ENCODE measurements around the gene ANAPC10. TPM values are rescaled to one million over a fixed set of nuclear protein-coding genes. Genes with fewer than 3 reads are reported as not detected.
"Not testable (repeated sequence)": the region's sequence is repeated elsewhere in the genome, so short reads cannot be mapped to it uniquely, and the experiment has no call there.

Gene ANAPC10
- total RNA-seq, 1 experiment from 2014 or later: 26.2 TPM

DNA sequence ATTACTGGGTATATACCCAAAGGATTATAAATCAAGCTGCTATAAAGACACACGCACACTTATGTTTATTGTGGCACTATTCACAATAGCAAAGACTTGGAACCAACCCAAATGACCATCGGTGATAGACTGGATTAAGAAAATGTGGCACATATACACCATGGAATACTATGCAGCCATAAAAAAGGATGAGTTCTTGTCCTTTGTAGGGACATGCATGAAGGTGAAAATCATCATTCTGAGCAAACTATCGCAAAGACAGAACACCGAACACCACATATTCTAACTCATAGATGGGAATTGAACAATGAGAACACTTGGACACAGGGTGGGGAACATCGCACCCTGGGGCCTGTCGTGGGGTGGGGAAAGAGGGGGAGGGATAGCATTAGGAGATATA, 87.7 kb downstream of the ANAPC10 start:
- DNase-seq (ENCODE audit: low read depth): not testable (repeated sequence)

DNA sequence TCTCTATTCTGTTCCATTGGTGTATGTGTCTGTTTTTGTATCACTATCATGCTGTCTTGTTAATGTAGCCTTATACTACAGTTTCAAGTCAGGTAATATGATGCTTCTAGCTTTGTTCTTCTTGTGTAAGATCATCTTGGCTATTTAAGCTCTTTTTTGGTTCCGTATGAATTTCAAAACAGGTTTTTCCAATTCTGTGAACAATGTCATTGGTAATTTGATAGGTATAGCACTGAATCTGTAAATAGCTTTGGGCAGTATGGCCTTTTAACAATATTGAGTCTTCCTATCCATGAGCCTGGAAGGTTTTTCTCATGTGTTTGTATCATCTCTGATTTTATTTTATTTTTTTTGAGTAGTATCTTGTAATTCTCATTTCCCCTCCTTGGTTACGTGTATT, 94.3 kb downstream of the ANAPC10 start:
- no peak for DNase-seq (ENCODE audit: low read depth)

DNA sequence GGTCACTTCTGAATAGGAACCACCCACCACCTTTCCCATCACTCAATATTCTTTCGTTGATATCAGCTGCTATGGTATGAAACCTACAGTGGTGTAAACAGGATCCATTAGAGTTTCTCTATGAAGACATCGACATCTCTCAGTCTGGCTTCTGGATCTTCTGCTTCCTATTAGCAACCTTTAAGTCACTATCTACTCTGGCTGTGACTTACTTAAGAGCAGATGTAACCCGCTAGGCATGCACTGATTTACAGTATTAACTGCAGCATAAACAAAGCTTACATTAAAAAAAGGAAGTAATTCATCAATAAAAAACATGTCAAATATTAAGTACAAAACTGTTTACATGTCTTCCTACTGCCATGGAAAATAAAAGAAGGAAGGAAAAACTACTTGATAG, 96.4 kb downstream of the ANAPC10 start:
- no peak for DNase-seq (ENCODE audit: low read depth)

DNA sequence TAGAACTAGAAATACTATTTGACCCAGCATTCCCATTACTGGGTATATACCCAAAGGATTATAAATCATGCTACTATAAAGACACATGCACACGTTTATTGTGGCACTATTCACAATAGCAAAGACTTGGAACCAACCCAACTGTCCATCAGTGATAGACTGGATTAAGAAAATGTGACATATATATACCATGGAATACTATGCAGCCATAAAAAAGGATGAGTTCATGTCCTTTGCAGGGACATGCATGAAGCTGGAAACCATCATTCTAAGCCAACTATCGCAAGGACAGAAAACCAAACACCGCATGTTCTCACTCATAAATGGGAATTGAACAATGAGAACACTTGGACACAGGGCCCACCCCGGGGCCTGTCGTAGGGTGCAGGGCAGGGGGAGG, 97.3 kb downstream of the ANAPC10 start:
- DNase-seq (ENCODE audit: low read depth): not testable (repeated sequence)

DNA sequence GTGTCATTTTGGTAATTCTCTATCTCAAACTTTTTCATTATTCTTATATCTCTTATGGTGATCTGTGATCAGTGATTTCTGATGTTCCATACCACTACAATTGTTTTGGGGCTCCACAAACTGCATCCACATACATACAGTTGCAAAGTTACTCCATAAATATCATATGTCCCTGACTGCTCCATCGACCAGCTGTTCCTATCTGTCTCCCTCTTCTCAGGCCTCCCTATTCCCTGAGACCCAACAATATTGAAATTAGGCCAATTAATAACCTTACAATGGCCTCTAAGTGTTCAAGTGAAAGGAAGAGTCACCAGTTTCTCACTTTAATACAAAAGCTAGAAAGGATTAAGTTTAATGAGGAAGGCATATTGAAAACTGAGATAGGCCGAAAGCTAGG, 108.7 kb downstream of the ANAPC10 start:
- DNase-seq (ENCODE audit: low read depth): peak; percentile 53

DNA sequence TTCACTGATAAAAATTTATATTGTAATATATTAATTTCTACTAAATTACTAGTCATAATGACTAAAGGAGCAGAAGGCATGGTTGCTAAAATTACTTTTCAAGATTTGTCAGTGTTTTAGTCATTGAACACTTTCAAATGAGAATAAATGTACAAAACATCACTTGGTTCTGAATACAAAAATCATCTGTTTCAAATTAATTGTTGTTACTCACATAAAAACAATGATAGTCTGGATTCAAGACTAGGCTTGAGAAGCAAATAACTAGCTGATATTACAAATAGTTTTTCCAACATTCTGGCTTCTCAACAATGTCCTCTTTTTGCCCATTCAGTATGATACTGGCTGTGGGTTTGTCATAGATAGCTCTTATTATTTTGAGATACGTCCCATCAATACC, 112.5 kb downstream of the ANAPC10 start:
- DNase-seq (ENCODE audit: low read depth): no peak

DNA sequence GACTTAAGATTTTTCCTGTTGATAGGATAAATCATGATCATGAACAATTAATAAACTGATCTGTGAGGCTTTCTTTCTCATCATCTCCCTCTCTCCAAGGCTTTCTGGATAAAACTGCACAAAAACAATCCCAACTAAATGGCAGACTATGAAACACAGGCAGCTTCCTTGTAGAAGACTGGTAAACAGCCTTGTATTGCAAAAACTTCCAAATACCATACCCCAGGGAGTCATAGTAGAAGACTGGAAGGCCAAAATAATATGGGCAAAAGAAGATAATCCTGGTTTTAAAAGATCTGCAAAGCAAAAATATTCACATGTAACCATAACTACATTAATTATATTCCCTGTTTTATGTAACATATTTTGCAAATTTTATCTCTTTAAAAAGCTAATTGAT, 113.0 kb downstream of the ANAPC10 start:
- no peak for DNase-seq (ENCODE audit: low read depth)

DNA sequence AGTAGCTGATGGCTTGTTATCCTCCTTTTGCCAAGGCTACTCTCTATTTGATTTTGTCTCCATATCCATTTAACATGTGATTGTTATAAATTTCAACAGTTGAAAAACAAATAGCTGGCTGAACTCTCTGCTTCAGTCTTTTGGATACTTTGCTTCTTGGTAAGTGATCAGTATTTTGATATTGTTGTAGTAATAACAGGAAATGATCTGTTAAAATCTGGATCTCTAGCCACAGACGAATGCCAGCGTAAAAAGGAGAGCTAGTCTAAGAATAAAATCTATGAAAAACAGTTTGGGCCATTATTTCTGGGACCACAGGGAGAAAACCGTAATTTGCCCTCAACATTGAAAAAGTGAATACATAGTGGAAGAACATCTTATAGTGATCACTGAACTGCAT, 113.8 kb downstream of the ANAPC10 start:
- no peak for DNase-seq (ENCODE audit: low read depth)

DNA sequence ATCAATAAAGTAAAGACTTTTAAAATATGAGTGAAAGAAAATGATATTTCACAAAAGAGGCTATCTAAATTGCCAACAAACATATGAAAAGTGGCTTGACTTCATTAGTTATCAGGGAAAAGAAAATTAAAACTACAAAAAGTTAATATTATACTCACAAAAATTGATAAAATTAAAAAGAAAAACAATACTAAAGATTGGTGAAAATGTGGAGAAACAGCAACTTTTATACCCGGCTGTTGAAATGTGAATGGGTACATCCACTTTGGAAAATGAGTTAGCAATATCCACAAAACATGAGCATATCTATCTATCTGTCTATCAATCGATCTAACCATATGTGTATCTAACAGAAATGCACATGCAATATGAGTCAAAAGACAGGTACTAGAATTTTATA, 122.3 kb downstream of the ANAPC10 start:
- DNase-seq (ENCODE audit: low read depth): no peak

DNA sequence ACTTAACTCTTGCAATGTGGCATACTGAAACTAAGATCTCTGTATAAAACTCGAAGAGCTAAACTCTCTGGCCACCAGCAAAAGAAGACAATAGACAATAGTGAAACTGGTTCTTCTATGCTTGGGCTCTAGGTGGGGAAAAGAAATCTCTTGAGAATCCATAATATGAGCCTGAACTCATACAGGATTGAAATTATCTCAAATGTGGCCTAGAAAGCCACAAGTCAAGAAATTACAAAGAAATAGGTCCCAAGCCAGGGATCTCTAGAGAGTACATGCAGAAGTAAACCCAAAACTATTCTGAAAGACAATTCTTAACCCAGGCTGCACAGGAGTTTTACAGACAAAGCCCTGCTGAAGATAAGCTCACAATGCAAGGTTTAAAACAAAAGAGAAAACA, 127.4 kb downstream of the ANAPC10 start:
- no peak for DNase-seq (ENCODE audit: low read depth)

DNA sequence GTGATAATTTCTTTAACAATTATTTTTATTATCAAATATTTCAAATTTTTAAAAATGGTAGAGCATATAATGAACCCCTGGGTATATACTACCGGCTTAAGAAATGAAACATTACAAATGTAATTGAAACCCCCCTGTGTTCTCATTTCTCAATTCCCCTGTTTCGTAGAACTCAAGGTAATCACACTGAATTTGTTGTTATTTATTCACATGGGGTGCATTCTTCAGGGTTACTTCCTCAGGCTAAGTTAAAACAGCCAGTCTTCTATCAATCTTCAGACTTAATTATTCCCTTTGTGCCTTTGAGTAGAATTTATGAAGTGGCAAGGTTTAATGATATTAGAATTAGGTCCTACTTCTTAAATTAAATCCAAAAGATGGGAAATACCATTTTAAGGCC, 128.2 kb downstream of the ANAPC10 start:
- no peak for DNase-seq (ENCODE audit: low read depth)

DNA sequence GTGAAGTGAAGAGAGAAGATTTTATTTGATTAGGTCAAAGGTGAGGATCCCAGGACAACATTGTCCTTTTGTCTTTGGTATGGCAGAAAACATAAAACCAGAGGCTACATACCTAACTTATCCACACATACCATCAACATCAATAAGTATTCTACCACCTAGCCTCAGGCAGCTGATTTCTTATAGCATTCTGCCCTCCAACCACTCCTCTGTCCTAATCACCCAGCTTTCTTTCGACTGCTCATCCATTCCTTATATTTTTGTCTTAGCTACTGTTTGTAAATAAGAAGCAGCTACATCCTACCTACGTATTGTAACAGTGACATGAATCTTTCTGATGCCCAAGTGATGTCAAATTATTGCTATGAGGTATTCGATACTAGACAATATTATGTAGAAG, 129.4 kb downstream of the ANAPC10 start:
- no peak for DNase-seq (ENCODE audit: low read depth)

DNA sequence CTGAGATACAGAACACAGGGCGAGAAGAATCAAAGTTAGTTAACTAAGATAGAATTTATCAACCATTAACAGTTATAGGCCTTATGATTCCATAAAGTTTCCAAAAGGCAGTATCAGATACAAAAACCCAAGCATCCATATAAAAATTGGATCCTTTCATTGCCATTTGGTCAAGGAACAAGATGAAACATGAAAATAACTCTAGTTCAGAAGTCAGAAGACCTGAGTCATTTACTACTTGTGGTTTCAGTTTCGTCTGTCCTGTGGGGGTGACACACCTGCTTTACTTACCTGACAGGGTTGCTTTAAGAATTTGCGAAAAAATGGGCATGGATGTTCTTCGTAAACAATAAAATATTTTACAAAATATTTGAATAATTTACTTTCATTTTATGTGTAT, 130.8 kb downstream of the ANAPC10 start:
- DNase-seq (ENCODE audit: low read depth): no peak

DNA sequence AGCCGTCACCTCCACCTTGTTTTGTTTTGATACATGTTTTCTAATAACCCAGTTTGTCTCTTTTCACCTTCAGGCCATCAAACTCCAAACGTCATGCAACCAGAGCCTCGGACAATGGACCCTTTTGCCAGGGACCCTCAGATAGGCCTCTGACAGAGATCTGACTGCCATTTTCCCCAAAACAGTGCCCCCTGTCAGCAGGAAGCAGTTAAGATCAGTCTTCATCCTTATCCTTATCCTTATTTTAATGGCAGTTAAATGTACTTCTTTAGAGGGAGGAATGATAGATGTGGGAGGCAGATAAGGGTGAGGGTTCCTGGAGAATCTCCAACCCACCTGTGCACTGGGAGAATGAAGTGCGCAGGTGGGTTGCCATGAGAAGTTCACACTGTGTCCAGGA, 135.7 kb downstream of the ANAPC10 start:
- DNase-seq (ENCODE audit: low read depth): no peak

DNA sequence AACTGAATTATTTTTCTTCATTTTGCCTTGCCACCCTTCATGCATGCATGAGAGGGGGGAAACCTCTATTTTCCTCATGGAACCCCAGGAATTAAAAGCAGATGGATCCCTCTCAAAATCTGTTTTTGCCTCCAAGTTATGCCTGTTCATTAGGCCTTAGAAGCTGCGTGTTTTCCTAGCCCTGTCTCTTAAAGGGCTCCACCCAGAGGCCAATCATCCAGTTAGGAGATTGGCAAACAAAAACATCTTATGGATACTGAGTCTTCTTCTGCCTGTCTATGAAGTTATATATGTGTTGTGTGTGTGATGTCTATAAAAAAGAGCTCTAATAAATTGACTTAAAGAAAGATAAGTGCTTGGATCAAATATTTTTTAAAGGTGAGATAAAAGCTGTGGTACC, 142.9 kb downstream of the ANAPC10 start:
- no peak for DNase-seq (ENCODE audit: low read depth)

DNA sequence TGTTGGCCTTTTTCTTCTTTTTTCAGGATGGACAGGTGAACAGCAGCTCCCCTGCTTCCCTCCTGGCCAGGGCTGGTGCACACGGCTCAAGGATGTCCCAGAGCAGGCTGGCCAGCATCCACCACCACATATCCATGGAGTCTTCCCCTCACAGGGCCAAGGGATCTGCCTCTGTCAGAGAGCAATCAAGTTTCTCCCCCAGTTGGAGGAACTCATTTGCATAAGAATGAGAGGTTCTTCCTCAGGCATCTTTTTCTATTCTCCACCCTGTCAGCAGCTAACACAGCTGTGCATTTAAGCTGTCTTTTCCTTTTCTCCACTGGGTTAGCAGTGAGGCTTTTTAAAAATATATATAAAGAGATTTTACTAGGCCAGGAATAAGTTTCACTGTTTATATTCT, 143.8 kb downstream of the ANAPC10 start:
- DNase-seq (ENCODE audit: low read depth): no peak

DNA sequence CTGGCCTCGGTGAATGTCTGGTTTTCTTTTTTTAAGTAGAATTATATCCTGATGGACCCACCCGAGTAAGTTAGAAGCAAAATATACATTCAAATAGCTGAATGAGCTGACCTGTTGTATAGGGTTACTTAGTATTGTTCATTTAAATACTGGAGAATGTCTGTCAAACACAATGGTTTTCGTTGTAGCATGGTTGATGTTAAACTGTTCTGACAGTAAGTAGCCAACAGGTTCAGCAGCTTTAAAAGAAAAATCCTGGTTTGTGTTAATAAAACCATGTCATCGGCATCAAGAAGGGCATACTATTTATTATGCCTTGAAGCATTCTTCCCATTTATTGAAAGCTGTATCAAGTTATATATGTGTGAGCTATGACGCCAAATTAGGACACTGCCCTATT, 149.6 kb downstream of the ANAPC10 start:
- DNase-seq (ENCODE audit: low read depth): no peak

DNA sequence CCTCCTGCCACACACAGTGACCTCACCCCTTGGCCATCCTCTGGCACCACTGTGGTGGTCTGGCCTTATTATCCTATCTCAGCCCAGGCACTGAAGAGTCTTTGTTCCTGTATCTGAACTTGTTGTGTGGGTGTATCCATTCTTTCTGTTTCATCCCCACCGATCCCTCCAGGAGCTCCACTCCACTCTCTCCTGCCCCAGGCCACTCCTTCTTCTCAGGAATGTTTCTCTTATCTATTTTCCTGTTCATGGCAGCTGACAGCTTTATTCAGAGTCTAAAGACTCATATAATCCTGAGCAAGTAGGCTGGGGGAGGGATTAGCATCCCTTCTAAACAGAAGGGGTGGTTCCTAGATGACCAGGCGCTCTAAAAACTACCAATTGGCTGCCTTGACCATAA, 150.0 kb downstream of the ANAPC10 start:
- no peak for DNase-seq (ENCODE audit: low read depth)

Other genes starting within 250 kb of the ANAPC10 start
- 183 and 197 TPM in 2 replicates for gene ABCE1, start 115 bp upstream of the ANAPC10 start, total RNA-seq (2014; rRNA removed)
- gene OTUD4, start 82.4 kb upstream of the ANAPC10 start, total RNA-seq (2014; rRNA removed): 19.2 and 31.7 TPM in 2 replicates

All from LHCN-M2 (cell line).